ENCODE results near the gene CXCR5.

CXCR5 gene

DNA sequence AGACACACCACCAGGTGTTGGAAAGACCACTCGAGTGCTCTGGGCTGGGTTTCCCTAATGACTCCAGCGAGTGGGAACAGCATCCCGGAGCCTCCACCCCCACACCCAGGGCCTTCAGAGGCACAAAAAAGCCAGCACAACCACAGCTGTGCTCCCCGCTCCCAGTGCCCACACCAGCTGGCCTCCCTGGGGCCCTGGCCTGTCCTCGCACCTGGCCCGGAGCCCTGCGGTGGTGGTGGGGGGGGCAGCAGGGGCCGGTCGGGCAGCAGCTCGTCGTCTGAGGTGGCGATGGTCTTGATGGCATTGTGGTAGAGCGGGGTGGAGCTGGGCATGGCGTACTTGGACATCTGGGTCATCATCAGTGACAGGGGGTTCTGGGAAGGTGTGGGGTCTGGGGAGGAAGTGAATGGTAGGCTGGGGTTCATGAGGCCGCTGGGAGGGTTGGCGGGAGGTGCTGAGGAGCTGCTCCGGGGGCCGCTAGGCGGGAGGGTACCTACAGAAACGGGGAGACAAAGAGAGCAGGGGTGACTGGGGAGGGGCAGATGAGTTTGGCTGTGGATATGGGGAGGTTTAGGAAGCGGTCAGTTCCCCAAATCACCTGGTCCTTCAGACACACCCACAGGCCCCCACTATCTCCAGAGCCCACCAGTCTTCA is 16.1 kb downstream of the CXCR5 start:
- no peak for DNase-seq

DNA sequence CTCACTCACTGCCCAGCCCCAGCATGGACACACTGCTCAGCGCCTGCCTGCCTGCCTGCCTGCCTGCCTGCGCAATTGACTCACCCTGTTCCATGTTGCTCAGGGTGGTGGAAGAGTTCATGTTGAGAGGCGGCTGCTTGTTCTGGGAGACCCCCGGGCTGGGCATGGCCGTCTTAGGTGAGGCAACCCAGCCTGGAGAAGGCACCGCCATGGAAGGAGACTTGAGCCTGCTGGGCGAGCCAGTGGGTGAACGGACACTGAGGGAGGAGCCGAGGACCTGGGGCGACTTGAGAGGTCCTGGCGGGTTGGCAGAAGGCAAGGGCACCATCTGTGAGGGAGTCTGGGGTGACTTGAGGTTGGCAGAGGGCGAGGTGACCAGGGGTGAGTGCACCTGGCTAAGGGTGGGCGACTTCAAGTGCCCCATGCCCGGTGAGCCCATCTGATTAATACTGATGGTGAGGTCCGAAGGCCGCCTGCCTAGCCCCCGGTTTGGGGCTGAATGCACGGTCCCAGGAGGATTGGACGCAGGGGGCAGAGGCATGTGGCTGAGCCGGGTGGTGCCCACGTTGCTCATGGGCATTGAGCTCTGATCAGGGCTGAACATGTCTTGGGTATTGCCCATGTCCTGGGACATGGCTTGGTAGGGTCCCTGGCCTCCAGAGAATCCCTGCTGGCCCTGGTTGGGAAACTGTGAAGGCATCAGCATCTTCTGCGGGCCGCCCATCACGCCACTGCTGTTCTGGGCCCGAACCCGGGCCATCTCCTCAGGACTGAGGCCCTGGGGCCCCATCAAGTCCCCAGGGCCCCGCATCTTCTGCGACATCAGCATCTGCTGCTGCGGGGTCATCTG is 17.1 kb downstream of the CXCR5 start:
- no peak for DNase-seq

DNA sequence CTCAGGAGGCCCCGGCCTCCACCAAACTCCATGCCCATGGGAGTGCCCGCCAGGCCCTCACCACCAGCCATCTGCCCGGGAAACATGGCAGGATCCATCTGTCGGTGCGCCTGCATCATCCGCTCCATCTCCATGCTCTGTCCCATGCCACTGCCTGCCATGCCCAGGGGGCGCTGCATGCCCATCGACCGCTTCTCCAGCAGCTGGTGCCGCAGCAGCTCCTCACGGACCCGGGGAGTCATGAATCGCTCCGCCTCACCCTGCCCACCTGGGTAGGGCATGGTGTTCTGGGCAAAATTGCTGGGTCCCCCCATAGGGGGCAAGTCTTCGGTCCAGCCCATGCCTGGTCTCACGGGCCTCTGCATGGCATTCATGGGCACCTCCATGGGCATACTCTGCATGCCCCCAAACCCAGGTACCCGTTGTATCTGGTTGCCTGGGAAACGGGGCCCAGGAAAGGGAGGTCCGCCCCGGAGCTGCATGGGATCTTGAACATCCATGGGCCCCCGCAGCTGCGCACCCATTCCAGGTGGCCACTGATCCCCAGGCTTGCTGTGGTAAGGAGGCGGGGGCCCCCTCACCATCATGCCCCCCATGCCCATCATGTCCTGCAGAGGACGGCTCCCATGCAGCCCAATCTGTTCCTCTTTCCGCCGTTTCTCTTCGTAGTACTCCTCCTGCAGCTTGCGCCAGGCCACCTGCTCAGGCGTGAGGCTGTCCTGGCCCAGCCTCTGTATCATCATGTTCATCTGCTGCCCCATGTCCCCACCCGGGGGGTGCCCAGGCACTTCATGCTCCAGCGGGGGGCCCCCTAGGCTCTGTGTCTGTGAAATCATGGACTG is 18.0 kb downstream of the CXCR5 start:
- DNase-seq: no peak

DNA sequence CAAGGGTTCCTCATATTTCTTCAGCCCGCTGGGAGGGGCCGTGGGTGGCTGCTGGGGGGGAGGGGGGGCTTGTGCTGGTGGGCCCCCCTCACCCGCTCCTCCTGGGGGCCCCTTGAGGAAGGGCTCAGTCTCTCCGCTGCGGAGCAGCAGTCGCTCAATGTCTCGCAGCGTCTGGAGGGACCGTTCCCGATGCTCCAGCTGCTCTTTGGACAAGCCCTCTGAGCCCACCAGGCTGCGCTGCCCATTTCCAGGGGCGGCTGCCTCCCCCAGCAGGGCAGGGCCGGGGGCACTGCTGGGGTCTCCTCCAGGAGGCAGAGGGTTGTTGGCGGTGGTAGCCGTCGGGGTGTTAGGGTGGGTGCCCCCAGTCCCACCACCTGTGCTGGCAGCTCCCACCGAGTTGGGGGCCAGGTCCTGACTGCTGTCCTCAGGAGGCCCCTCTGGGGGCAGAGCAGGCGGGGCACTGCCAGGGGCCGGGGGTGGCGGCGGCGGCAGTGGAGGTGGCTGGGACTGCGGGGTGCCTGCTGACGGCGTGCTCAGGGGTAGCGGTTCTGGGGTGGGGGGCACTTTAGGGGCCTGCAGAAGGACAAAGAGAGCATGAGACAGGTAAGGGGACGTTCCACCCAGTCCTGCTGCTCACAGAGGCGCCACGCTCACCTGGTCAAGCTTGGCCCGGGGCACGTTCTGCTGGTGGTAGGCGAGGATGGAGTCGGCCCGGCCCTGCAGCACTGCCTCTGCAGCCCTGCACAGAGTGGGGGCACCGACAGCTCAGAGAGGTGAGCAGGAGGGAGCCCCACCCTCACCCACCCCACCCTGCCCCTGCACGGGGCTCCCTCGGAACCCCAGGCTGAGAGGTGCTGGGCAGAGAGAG is 18.9 kb downstream of the CXCR5 start:
- DNase-seq: no peak

DNA sequence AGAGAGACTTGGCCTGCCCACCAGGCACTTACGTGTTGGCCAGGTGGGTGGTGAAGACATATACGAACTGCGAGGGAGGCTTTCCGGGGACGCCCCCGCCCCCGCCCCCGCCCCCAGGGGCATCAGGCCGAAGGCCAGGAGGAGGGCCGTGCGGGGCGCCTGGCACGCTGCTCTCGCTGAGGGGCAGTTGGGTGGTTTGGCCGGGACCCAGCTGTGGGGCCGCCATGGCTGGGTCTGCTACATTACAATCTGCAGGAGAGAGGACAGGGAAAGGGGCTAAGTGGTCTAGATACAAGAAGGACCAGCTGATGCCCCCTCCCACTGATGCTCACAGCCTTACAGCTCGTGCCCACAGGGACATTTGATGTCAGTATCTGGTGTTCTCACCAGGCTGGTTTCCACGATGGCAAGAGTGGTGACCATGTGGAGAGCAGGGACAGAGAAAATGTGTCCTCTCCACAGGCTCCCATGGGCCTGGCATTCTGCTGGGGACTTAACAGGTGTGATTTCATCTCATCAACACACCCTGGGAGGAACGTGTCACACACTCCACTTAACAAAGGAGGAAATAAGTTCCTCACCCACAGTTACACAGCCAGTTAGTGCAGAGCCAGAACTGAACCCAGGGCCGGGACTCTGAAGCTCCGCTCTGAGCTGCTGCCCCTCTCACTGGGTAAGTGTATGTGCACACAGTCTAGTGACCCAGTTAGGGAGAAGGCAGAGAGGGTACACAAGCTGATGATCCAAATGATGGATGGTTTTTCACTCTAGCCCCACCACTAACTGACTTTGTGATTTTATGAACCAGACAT is 19.7 kb downstream of the CXCR5 start:
- no peak for DNase-seq

DNA sequence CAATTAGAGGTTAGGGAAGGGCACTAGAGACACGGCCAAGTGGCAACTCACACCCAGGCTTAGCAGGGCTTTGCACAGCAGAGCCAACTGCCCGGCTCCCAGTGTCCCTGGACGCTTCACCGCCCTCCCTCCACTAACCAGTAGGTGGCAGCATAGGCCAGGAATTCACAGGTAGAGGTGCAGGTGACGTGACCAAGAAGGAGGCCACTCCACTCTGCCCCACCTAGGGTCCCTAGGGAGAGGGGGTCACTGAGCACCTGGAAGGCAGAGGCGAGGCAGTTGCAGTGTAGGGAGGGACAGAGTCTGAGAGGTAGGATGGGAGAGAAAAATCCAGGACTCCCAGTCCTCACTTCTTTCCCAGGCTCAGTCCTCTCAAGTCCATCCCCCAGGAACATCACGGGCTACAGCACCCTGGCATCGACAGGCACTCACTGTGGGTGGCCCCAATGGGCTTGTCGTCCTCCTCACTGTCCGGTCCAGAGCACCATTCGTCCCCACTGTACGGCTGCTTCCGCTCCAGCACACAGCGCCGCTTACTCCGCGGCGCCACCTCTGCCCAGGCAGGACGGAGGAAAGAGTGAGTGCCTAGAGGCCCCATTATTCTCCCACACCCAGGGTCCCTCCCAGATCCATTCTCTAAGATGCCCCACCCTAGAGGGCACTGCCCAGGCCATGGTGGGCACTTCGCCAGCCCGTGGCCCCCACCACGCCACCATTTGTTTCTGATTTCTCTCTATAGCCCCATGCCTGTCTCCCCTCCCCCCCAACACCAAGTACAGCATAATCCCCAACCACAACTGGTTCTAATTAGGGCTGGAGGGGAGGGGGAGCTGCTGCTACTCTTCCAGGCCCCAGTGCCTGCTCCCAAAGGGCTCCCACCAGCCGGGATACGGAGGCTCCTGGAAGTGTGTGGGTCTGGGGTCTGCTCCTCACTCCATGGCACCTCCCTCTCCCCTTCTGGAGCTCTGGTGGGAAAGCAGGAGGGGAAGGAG is 23.7 kb downstream of the CXCR5 start:
- peak; percentile 89 for DNase-seq

DNA sequence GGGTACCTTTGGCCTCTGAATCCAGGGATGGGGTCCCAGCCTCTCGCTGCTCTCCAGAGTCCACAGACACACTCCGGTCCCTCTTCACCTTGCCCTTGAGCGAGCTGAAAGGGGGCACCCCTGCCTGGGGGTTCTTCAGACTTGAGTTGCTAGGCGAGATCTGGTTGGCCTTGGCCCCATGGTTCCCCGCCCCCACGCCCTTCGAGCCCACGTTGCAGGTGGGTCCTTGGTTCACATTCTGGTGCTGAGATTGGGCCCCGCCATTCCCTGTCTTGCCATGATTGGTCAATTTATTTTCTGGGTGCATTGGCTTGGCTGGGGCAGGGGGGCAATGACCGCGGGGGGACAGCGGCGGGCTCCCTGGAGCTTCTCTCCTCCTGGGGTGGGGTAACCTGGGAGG is 24.6 kb downstream of the CXCR5 start:
- DNase-seq: no peak

DNA sequence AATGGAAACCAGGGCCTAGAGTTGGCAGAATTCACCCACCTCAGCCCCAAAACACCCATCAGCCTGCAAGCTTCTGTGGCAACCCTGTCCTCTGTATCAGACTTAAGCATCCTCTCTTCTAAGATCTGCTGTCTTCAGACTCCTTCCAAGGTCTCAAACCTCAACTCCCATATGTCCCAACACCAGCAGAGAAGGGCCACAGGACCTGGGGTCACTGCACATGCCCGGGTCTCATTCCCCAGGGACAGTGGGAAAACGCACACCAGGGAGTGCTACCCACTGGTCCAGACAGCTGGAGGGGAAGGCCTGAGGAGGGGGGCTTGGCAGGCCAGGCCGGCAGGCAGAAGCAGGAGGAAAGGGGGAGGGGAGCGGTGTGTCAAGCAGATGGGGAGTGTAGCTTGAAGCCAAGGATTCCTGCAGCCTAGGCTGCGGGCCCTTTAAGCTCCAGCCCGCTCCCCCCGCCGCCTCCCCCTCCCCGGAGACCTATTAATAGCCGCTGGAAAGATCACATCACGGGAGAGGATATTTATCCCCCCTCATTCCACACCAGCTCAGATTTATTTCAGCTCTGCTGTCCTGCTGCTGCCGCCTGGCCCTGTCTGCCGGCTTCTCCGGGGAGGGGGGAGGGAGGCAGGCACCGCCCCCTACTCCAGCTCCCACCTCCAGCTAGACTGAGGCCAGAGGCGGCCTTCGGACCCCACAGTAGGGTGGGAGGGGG is 25.4 kb downstream of the CXCR5 start:
- no peak for DNase-seq

DNA sequence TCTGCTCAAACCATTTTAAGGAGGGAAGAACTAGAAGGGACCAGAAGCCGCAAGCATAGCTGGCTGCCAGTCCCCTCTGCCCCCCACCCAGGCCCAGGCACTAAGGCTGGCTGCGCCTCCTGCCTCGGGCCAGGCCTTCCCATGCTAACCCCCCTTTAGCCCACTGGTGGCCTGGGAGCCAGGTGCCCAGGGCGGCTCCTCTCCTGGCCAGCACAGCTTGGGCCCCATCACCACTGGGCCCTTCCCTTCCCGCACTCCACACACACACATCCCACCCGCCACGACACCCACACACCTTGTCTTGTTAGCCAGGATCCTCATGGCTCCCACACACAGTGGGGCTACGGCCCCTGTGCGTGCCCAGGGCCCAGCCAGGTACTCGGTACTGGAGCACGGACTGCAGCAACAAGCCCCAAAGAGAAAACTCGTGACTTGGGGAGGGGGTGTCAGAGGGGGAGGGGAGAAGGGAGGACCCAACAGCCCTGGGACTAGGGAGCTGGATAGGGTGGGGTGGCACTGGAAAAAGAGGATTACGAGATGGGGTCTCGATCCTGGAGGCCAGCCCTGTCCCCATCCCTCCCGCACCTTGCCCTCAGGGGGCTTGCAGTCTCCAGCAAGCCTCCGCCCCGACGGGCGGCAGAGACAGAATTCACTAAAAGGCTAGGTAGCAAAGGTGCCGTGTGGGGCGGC is 26.1 kb downstream of the CXCR5 start:
- DNase-seq: no peak

DNA sequence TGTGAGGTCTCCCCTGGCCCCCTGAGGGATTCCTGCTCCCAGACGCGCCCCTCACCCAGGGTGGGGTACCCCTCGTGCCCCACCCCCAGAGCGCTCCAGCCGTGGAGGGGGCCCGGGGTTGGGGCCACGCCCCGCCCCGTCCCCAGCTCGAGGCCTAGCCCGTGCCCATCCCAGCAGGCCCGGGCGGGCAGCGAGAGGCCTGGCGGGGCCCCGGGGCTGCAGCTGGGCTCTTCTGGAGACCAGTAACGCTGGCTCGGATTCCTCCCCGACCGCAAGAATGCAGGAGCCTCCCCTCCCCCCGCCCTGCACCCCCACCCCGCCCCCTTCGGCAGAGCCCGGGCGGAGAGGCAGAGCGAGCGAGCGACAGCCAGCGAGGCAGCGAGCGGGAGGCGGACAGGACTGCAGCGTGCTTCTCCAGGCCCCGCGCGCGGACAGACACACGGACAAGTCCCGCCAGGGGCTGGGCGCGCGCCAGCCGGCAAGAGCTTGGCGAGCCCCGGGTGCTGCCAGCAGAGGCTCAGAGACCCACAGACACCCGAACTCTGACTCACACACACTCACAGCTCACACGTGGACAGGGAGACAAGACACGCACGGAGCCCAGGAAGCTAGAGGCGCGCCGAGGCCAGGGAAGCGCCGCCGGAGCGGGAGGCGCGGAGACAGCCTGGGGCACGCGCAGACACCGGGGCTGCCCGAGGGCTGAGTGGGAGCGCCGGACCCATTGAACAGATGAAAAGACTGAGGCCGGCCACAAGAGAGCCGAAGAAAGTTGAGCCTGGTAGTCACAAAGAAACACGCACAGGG is 26.8 kb downstream of the CXCR5 start:
- peak; percentile 62 for DNase-seq

DNA sequence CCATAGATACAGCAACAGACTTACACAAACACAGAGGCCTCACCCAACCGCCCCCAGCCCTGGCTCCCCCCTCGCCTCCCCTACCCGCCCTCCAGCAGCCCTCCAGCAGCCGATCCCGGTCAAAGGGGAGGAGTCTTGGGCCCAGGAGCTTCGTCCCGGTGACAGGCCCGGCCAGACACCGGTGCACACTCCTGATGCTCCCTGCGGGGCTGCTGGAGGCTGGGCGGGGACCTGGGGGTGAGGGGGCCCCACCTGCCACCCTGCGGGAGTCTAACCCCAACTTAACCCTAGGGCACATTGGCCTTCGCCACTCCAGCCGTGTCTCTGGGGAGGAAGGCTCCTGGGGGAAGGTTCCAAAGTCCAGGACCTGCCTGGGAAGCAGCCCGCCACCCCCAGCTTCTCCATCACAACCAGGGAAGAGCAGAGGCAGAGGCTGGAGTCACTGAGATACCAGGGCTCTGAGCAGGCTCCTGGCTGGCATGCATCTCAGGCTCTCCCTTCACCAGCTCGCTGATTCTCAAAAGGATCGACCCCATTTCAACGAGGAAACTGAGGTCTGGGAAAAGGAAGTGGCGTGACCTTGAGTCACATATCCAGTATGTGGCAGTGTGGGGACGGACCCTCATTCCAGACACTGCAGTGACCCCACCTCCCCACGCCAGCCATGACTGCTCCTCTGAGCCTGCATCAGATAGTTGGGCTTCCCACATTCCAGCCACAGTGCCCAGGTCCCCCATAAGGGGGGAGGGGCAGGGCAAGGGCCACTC is 27.6 kb downstream of the CXCR5 start:
- no peak for DNase-seq

DNA sequence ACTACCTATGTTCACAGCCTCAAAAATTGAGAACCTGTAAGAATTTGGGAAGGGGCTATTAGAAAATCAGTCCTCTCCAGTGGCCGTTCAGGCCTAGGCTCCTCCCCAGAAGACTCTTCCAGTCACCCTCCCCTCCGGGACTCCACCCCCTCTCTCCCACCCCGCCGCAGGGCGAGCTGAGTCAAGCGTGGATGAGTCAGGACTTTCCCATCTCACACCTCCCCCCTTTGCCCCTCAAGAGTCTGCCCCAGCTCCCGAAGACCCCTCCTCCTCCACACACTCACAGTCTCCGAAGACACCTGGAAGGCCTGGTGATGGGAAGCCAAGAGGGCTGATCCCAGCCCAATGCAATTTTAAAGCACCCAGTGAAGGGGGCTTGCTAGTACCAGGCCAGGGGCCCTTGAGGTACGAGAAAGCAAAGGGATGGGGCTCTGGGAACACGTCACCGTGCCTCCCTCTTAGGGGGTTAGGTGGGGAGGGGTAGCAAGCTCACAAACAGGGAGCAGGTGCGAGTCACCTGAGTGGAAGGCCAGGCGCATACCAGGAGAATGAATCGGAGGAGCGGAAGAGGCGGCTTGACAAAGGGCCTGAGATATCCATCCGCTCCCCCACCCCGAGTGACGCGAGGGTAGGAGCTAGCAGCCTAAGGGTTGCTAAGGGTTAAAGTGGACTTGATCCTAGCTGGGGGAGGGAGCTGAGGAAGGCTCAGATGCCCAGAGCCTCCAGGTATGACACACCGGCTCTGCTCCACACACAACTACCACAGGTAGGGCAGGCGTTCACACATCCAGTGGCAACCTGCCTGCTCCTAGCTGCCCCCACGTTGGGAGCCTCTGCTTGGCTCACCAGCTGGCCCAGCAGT is 28.4 kb downstream of the CXCR5 start:
- DNase-seq: peak; percentile 72

DNA sequence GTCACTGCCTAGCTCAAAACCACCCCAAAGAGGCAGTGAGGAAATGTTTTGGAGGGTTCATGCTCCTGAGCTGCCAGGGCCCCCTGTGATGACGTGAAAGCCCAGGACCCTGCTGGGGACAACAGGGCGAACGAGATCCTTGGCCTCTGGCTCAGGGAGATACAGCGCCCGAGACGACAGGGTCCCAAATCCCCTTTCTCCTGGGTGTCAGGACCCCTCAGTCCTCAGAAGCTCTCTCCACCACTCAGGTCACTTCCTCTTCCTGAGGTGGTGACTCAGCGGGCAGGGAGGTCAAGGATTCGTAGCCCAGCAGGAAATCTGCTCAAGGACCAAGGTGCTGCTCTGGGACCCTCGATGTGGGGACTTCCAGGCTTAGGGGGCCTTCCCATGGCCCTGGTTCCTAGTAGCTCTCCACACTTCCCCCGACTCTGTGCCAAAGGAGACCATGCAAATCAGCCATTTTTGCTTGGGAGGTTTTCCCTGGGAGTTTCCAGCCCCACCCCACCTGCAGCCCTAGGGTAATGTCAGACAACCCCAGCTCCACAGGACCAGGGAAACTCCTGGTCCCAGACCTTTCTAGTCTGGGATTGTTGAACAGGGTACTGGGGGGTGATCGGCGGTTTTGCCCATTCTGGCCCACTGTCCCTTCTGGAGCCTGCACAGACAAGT is 29.2 kb downstream of the CXCR5 start:
- DNase-seq: no peak

DNA sequence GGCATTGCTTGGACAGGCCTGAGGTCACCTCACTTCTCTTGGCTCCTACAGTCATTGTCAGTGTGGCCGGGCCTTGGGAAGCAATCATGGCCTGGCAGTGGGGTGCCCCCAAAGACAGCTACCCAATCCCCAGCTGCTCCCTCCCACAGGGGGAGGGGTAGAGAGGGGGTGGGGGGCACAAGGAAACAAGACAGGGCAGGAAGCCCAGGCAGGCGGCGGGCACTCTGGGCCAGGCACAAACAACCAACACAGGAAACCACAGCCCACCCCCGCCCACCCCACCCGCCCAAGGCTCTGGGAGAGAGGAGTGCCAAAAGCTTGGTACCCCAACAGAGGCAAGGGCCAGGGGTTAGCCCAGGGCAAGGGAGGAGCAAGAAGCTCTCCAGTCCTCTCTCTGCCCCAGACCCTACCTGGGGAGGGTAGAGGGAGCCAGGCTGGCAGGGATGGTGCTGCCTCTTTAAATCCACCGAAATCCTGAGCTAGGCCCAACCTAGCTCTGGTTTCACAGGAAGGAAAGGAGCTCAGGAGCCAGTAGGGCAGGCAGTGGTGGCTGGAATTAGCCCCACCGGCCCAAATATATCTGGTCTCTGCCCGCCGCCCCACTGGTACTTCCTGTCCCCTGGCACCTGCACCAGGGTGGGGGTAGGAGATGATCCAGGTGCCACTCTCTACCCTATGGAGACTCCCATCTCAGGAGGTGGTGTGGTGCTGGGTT is 29.9 kb downstream of the CXCR5 start:
- peak; percentile 76 for DNase-seq

All from activated gamma-delta T cell treated with Interleukin-2 at 50 U/mL for 16 hours (primary cell).